HG03439 (cell line): ENCODE measurements around the gene RBM12.
"Not testable (repeated sequence)": the region's sequence is repeated elsewhere in the genome, so short reads cannot be mapped to it uniquely, and the experiment has no call there.

Experiments
- ATAC-seq: cut with Tn5 transposase; IDR thresholded peaks from one replicate; pipeline ENCODE4 v1.9.1; 2021; ENCODE audit warnings: mild to moderate bottlenecking, moderate library complexity; ENCODE audit not compliant: unreplicated experiment

The RBM12 gene

GRCh38 chr20:35698298-35699126, 33.8 kb upstream of the RBM12 start:
- ATAC-seq, result peak; percentile 21

- ATAC-seq, result no peak
These were observed 33.1 kb upstream of the RBM12 start for GRCh38 chr20:35697696-35698297.

- ATAC-seq, result no peak
These were observed 31.3 kb upstream of the RBM12 start for GRCh38 chr20:35695978-35696377.

GRCh38 chr20:35695245-35695749, 30.6 kb upstream of the RBM12 start:
- no peak for ATAC-seq

- no peak for ATAC-seq
These were observed 25.6 kb upstream of the RBM12 start for GRCh38 chr20:35690265-35690664.

DNA sequence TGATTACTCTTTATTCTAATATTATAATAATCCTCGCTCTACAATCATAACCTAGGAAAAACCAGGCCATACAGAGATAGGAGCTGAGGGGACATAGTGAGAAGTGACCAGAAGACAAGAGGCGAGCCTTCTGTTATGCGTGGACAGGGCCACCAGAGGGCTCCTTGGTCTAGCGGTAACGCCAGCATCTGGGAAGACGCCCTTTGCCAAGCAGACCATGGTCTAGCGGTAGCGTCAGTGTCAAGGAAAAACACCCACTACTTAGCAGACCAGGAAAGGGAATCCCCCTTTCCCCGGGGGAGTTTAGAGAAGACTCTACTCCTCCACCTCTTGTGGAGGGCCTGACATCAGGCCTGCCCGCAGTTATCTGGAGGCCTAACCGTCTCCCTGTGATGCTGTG, 22.2 kb upstream of the RBM12 start:
- not testable (repeated sequence) for ATAC-seq

GRCh38 chr20:35685368-35685767, 20.7 kb upstream of the RBM12 start:
- not testable (repeated sequence) for ATAC-seq

GRCh38 chr20:35681960-35682359, 17.3 kb upstream of the RBM12 start:
- no peak for ATAC-seq

- no peak for ATAC-seq
These were observed 15.9 kb upstream of the RBM12 start for GRCh38 chr20:35680452-35681183.

GRCh38 chr20:35674921-35675320, 10.2 kb upstream of the RBM12 start:
- no peak for ATAC-seq

DNA sequence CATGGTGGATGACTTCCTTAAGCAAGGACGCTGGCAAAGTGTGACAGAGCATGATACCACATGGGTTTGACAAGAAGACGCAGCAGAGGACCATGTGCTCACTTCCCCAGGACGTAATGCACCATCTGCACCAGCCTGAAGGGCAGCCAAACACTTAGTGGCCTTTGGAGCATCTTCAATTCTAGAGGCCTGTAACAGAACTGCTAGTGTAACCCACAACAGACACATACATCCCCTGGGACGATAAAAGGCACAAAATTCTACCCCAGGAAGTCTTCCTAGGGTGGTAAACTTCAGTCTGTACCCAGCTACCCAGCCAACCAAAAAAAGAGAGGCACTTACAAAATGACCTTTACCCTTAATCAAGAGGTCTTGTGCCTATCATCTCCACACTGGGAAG, 9.2 kb upstream of the RBM12 start:
- ATAC-seq, result no peak

- ATAC-seq, result no peak
These were observed 5.0 kb upstream of the RBM12 start for GRCh38 chr20:35669681-35670080.

DNA sequence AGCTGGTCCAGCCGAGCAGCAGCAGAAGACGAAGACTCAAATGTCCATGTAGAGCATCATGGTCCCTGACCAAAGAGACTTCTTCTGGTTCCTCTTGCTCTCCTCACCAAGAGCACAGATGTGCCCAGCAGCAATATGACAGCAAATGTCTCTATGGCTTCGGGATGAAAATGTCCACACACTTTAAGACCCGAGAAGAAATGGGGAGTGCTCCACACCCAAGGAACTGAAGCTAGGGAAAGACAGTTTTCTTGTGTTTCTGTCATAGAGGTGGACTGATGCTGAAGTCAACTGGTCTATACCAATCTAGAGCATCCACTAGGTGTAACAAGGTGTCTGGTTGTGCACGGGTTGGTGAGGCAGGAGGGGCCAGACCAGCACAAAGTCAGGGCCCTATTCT, 4.5 kb upstream of the RBM12 start:
- no peak for ATAC-seq

DNA sequence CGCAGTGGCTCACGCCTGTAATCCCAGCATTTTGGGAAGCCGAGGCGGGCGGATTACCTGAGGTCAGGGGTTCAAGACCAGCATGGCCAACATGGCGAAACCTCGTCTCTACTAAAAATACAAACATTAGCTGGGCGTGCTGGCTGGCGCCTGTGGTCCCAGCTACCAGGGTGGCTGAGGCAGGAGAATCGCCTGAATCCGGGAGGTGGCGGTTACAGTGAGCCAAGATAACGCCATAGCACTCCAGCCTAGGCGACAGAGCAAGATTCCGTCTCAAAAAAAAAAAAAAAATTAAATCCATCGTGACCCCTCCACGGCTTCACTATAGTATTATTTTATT, 1.2 kb upstream of the RBM12 start:
- ATAC-seq, result no peak

- peak; percentile 42 for ATAC-seq
These were observed 909 bp downstream of the RBM12 start for GRCh38 chr20:35663516-35664465.

- no peak for ATAC-seq
These were observed 2.1 kb downstream of the RBM12 start for GRCh38 chr20:35662551-35662950.

DNA sequence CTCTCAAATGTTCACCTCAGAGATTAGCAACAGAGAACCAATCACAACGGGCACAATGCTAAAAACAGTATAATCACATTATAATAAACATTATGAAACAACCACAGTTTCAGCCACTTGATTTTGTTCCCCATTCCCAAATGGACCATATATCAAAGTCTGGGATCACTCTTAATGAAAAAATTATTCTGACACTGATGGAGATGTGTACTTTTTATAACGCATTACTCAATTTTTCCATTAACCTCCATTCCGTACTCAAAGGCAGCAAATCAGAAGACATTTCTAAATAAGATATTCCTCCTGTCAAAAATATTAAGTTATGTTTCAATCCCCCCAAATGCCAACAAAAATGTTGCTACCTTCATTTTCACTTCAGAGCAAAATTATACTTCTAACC, 2.8 kb downstream of the RBM12 start:
- ATAC-seq, result no peak

GRCh38 chr20:35661053-35661452, 3.6 kb downstream of the RBM12 start:
- no peak for ATAC-seq

DNA sequence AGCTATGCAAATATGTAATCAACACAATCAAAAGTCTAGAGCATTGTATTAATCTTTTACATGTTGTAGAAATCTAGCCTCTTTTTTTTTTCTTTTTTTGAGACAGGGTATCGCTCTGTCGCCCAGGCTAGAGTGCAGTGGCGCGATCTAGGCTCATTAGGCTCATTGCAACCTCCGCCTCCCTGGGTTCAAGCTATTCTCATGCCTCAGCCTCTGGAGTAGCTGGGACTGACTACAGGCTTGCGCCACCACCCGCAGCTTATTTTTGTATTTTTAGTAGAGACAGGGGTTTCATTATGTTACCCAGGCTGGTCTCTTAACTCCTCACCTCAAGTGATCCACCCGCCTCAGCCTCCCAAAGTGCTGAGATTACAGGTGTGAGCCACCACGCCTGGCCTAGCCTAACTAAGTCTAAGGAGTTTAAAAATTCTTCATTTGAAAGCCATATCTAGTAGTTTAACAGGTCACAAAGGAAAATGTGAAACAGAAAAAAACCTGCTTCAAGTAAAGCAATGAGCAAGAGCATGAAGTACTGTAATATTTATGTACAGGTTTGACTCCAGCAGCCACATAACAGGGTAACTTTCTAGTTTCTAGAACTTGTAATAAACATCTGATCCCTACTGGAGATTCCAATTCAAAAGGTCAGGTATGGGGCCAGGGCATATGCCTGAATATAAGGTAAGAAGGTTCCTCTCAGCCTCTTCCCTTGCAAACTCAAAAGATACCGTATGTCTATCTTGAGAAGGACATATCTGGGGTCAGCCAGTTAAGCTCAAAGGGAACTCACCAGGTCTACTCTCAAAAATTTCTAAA, 4.4 kb downstream of the RBM12 start:
- no peak for ATAC-seq

- ATAC-seq, result no peak
These were observed 7.4 kb downstream of the RBM12 start for GRCh38 chr20:35657271-35657670.
